Jurkat, Clone E6-1 (cell line): Measurements from ENCODE around the gene POLA2.
"Not testable (repeated sequence)": the region's sequence is repeated elsewhere in the genome, so short reads cannot be mapped to it uniquely, and the experiment has no call there.

Experiments used
- DNase-seq: peaks from one replicate; pipeline ENCODE4 v3.0.0-alpha.2; 2011; ENCODE audit warnings: low read depth, low spot score
- H3K4me3 ChIP-seq: 2 replicates; pipeline ENCODE4 v1.5.1; 2011; ENCODE audit warnings: mild to moderate bottlenecking, low read length, control low read depth, moderate library complexity

The POLA2 gene

GRCh38 chr11:65238302-65238701 is 23.5 kb upstream of the POLA2 start:
- DNase-seq, H3K4me3 ChIP-seq: not testable (repeated sequence)

DNA sequence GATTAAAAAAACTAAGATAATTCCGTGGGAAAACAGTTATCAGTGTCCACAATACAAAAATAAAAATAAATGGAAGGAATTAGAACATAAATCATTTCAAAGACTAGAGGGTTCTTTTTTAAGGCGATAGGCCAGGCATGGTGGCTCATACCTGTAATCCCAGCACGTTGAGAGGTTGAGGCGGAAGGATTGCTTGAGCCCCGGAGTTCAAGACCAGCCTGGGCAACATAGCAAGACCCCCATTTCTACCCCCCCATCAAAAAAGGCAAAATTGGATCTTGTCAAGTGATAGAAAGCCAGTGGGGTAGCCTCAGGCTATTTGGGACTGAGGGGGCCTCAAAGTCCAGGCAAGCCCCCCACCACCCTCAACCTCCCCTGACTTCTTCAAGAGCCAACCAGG is 20.6 kb upstream of the POLA2 start:
- DNase-seq: no peak

DNA sequence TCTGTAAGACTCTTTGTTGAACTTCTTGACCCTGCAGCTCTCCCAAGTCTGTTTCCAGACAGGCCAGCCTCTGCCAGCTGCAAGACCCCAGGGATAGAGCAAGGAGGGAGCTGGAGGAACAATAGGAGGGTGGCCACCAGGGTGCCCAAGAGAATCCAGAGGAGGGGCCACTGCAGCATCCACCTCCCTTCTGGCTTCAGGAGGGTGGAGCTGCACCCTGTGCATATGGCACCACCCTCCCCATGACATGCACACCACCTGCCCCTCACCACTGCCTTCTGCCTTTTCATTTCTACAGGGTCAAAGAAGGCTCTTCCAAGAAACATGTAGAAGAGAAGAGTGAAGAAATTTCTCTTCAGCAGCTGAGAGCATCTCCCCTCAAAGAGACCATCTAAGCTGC is 20.1 kb upstream of the POLA2 start:
- no peak for DNase-seq
- no peak overlapping the region for H3K4me3 ChIP-seq

More for the DNA sequence above, 20.6 kb upstream of the POLA2 start:
- no peak overlapping the region for H3K4me3 ChIP-seq

DNA sequence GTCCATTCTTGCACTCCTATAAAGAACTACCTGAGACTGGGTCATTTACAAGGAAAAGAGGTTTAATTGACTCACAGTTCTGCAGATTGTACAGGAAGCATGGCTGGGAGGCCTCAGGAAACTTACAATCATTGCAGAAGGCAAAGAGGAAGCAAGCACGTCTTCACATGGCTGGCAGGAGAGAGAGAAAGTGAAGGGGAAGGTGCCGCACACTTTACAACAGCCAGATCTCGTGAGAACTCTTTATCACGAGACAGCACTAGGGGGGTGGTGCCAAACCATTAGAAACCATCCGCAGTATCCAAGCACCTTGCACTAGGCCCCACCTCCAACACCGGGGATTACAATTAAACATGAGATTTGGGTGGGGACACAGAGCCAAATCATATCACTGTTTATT is 19.4 kb upstream of the POLA2 start:
- H3K4me3 ChIP-seq: no peak overlapping the region
- no peak for DNase-seq

DNA sequence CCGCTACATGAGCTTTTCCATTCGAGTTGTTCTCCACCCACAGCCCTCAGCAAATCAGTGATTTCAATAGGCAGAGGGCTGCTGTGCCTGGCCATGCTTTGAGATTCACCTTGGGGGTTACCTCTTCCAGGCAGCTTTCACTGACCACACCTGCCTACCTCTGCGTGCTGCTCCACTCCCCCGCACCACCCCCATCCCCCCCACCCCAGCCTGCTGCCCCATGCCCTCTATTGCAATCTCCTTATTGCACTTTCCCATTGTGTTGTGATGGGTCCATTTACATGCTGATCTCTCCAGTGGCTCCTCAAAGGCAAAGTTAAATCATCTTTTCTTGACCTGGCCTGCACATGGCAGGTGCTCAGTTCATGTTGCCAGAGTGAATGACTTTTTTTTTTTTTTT is 18.0 kb upstream of the POLA2 start:
- DNase-seq: no peak
- H3K4me3 ChIP-seq: no peak overlapping the region

GRCh38 chr11:65245046-65245445 is 16.7 kb upstream of the POLA2 start:
- not testable (repeated sequence) for DNase-seq

DNA sequence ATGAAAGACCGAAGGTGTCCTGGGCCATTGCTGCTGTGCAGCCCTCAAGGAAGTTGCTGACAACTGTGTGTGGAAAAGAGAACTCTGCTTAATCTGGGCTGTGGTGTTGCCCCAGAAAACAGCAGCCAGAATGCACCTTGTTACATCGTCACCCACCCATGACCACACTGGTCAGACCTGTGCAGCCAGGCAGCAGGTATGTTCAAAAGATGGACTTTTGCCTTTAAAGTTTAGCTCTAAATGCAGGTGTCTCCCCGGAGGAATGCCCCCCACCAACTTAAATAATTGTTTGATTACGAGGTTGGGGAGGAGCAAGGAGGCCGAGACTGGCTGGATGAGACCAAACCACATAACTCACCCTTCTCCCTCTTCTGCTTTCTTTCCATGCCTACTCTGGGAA is 15.3 kb upstream of the POLA2 start:
- no peak overlapping the region for H3K4me3 ChIP-seq
- DNase-seq: no peak

More at GRCh38 chr11:65245046-65245445, 16.7 kb upstream of the POLA2 start:
- not testable (repeated sequence) for H3K4me3 ChIP-seq

- DNase-seq, H3K4me3 ChIP-seq: not testable (repeated sequence)
Observed at GRCh38 chr11:65248184-65248710, 13.5 kb upstream of the POLA2 start.

DNA sequence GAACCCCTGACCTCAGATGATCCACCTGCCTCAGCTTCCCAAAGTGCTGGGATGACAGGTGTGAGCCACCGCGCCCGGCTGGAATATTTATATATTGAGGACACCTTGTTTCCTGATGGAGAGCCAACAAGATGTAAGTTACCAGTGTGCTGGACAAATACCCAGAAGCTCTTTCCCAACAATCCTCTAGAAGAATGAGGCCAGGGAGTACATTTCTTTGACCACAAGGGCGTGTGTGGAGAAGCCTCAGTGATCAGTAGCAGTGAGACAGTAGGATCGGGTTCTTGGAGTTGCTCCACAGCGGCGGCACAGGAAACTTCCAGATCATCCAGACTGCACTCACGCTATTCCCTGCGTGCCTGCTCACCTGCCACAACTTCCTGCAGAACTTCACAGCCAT is 10.3 kb upstream of the POLA2 start:
- no peak for DNase-seq

DNA sequence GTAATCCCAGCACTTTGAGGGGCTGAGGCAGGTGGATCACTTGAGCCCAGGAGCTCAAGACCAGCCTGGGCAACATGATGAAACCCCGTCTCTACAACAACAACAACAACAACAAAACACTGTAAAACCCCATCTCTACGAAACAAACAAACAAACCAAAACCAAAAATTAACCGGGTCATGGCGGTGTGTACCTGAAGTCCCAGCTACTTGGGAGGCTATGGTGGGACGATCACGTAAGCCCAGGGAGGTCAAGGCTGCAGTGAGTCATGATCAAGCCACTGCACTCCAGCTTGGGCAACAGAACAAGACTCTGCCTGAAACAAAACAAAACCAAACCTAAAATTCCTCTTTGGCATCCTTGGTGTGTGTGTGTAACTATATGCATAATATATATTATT is 7.0 kb upstream of the POLA2 start:
- no peak for DNase-seq
- no peak overlapping the region for H3K4me3 ChIP-seq

More for the DNA sequence above, 10.3 kb upstream of the POLA2 start:
- H3K4me3 ChIP-seq: no peak overlapping the region

GRCh38 chr11:65258988-65259387 is 2.8 kb upstream of the POLA2 start:
- H3K4me3 ChIP-seq: no peak overlapping the region
- DNase-seq: no peak

DNA sequence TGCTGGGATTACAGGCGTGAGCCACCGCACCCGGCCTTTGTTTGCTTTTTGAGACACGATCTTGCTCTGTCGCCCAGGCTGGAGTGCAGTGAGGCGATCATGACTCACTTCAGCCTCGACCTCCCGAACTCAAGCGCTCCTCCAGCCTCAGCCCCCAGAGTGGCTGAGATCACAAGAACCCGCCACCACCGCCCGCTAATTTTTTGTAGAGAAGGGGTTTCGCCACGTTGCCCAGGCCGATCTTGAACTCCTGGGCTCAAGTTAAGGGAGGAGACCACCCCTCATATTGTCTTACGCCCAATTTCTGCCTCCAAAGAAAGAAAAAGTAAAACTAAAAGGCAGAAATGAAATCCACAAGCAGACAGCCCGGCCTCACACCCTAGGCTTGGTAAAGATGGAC is 1.5 kb upstream of the POLA2 start:
- no peak overlapping the region for H3K4me3 ChIP-seq
- DNase-seq: no peak

- DNase-seq: no peak
- peak overlapping the region; percentile 96 for H3K4me3 ChIP-seq
Observed at GRCh38 chr11:65260756-65261590, 789 bp upstream of the POLA2 start.

DNA sequence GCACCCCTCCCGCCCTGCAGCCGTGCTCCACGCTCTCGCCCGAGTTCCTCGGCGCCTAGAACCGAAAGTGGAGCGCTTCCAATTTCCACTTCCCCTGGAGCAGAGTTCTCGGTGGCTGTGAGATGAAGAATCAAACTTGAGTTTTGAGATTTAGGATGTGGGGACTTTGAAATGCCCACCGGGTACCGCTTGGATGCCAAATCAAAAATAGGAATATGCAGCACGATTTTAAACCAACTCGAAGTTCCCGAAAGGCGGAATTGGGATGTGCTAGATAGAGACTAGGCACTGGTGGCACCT is 569 bp downstream of the POLA2 start:
- H3K4me3 ChIP-seq: peak overlapping the region; percentile 96
- DNase-seq: no peak

DNA sequence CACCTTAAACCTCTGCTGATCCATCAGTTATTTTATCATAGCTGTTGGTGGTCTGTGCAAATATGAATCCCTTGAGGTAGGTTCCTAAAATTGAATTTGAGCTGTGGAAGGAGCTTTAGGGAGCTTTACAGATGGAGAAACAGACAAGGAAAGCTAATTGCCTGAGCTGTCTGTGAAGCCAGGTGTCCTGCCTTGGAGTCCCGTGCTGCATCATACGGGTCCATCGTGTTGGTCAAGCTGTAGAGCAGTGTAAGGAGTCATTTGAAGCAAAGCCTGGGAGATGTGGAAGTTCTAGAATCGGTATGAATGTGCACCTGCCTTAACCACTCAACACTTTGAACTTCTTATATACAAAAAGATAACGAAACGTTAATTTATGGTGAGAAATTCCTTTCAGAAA is 1.0 kb downstream of the POLA2 start:
- H3K4me3 ChIP-seq: peak overlapping the region; percentile 96
- DNase-seq: no peak

- not testable (repeated sequence) for DNase-seq, H3K4me3 ChIP-seq
Observed at GRCh38 chr11:65264747-65265146, 3.0 kb downstream of the POLA2 start.

- no peak for DNase-seq
- no peak overlapping the region for H3K4me3 ChIP-seq
Observed at GRCh38 chr11:65266210-65266609, 4.4 kb downstream of the POLA2 start.

DNA sequence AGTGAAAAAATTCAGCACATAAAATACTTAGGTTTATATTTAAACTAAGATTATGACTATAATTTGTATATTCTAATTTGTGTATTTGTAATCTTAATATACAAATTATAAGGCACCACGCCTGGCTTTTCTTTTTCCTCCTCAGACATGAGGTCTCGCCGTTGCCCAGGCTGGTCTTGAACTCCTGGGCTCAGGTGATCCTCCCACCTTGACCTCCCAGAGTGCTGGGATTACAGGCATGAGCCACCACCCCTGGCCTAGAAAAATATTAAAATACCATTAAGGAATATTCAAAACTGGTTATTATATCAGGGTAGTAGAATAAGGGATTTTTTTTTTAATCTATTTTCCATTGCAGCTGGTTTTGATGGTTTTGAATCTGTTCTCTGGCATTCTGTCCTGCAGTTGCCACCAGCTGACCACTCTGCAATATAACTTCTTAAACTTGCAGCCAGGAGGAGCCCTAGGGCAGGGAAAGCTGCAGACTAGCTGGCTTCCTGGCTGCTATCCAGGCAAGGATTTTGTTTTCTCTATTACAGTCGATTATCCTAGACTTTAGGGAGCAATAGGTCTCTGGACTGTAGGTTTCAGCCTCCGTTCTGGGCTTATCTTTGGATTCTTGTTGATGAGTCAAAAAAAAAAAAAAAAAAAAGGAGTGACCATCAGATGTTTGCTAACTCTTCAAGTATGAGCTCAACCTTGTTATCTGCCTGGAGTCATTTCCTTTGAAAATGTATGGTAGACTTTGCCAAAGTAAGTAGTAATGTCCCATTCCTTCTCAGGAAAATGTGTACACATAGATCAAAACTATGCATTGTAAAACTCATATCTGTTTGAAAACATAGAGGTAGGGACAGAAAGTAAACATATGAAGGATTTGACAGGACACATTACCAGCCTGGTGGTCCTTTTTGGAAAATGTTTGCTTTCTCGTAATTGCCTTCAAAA is 13.2 kb downstream of the POLA2 start:
- no peak for DNase-seq

DNA sequence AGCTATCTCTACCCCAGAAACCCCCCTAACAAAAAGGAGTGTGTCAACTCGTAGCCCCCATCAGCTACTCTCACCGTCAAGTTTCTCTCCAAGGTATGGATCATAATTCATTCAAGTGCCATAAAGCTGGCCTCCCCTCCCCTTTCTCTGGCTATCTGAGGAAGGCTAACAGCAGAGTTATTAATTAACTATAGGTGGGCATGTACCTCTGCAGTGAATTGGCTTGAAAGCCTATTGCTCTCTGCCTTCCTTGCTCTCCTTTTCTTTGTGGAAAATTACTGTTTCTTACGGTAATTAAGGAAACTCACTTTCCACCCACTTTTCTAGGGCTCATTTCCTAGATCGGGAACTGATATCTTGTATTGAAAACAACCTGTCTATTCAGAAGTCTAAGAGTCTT is 14.1 kb downstream of the POLA2 start:
- DNase-seq: no peak
- no peak overlapping the region for H3K4me3 ChIP-seq

More for the DNA sequence above, 13.2 kb downstream of the POLA2 start:
- no peak overlapping the region for H3K4me3 ChIP-seq
